Activated CD4-positive, alpha-beta memory T cell treated with anti-CD3 and anti-CD28 coated beads, Interleukin-2, amount 10 ng/mL, durations not matched to agents 7 days and 5 days (primary cell): ENCODE results near the gene SHISA9. TPM values are rescaled to one million over a fixed set of nuclear protein-coding genes. Genes with fewer than 3 reads are reported as not detected.

ENCODE experiments used
- CTCF ChIA-PET: fragments of 350-600 bp; sonication (Branson Sonifier 250); formaldehyde crosslinking; loops from one replicate; lab custom pipeline; 2021; ENCODE audit warnings: antibody characterized with exemption, inconsistent platforms; lab: Charles Lee
- POLR2A ChIA-PET: fragments of 350-600 bp; sonication (Branson Sonifier 250); formaldehyde crosslinking; loops from one replicate; lab custom pipeline; 2021; ENCODE audit warnings: antibody characterized with exemption; lab: Charles Lee
- DNase-seq: peaks from one replicate; pipeline ENCODE4 v3.0.0-alpha.2; 2020
- H3K27ac Mint-ChIP-seq: one replicate; pipeline ENCODE4 v1.8.0; 2021; ENCODE audit warnings: mild to moderate bottlenecking, mixed read lengths
- H3K27me3 Mint-ChIP-seq: one replicate; pipeline ENCODE4 v1.8.0; 2021; ENCODE audit warnings: mixed read lengths
- H3K36me3 Mint-ChIP-seq: one replicate; pipeline ENCODE4 v1.8.0; 2021; ENCODE audit warnings: low read depth, mixed read lengths
- H3K4me1 Mint-ChIP-seq: one replicate; pipeline ENCODE4 v1.8.0; 2021; ENCODE audit warnings: mixed read lengths
- H3K4me3 Mint-ChIP-seq: one replicate; pipeline ENCODE4 v1.8.0; 2021; ENCODE audit warnings: mild to moderate bottlenecking, mixed read lengths
- H3K9me3 Mint-ChIP-seq: one replicate; pipeline ENCODE4 v1.8.0; 2021; ENCODE audit warnings: mixed read lengths
- total RNA-seq, 2 experiments: library from RNA; stranded (reverse); gene quantifications; one replicate each; pipeline ENCODE4 v1.2.3, GENCODE V29; 2021

SHISA9 gene
- total RNA-seq, 2 experiments from 2014 or later: 0.08 TPM; not detected in 1

DNA sequence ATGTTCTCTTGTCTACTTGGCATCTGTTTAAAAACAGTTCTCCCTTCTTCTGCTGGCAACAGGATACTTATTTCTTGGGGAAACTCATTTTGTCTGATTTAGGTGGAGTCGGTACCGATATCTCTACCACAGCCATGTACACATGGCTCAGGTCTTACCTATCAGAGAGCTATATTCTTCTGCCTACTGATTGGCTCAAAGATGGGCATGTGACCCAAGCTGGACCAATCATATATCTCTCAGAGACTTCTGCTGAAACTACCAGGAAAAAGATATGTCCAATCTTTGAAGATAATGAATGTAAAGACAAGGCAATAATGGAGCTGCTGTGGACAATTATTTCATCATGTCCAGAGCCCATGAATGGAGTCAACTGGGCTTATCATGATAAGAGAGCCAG is 21.6 kb upstream of the SHISA9 start:
- Mint-ChIP-seq H3K9me3 (no peaks in the 10 kb centered on the region), H3K4me1 (no peaks in the 10 kb centered on the region), H3K27me3 (peaks cover 5% of the 10 kb centered on the region), H3K4me3 (no peak overlapping the region), H3K36me3 (no peaks in the 10 kb centered on the region), H3K27ac (no peak overlapping the region)
- POLR2A ChIA-PET: no interaction called here
- no peak for DNase-seq
- CTCF ChIA-PET: no interaction called here

DNA sequence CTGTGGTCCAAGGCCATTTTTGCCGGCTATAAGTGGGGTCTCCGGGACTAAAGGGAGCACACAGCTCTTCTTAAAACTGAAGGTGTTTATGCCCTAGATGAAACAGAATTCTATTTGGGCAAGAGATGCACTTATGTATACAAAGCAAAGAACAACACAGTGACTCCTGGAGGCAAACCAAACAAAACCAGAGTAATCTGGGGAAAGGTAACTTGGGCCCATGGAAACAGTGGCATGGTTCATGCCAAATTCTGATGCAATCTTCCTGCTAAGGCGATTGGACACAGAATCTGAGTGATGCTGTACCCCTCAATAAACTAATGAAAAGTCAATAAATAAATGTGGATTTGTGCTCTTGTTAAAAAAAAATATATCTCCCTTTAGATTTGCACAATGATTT is 20.2 kb upstream of the SHISA9 start:
- DNase-seq: no peak
- no peak overlapping the region for H3K4me3 Mint-ChIP-seq
- H3K27ac Mint-ChIP-seq: no peak overlapping the region
- no peaks in the 10 kb centered on the region for H3K9me3 Mint-ChIP-seq
- ChIA-PET POLR2A (no interaction called here), CTCF (no interaction called here)
- peaks cover 9% of the 10 kb centered on the region for H3K27me3 Mint-ChIP-seq
- H3K4me1 Mint-ChIP-seq: no peaks in the 10 kb centered on the region
- no peaks in the 10 kb centered on the region for H3K36me3 Mint-ChIP-seq

DNA sequence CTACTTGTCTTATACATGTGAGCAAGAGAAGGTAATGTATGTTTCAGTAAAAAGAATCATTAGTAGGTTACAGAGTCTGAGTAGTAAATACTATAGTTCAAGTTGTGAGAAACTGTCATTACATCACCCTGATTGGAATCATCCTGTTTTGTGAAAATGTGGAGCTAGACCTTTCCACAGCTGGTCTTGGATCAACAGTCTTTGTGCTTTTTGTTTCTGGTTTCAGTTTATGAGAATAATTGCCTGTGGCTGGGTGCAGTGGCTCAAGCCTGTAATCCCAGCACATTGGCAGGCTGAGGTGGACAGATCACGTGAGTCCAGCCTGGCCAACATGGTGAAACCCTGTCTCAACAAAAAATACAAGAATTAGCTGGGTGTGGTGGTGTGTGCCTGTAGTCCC is 19.7 kb upstream of the SHISA9 start:
- POLR2A ChIA-PET: interaction anchor here (0.6 kb wide), 1 partner anchor 801 kb away, joined by 3 read pairs; no protein-coding TSS in a partner anchor

GRCh38 chr16:12885742-12886141 is 15.7 kb upstream of the SHISA9 start:
- Mint-ChIP-seq H3K9me3 (no peaks in the 10 kb centered on the region), H3K27me3 (peaks cover 13% of the 10 kb centered on the region), H3K4me3 (no peak overlapping the region), H3K4me1 (no peaks in the 10 kb centered on the region), H3K27ac (no peak overlapping the region), H3K36me3 (no peaks in the 10 kb centered on the region)
- DNase-seq: no peak
- POLR2A ChIA-PET: no interaction called here
- CTCF ChIA-PET: no interaction called here

More for the DNA sequence above, 19.7 kb upstream of the SHISA9 start:
- Mint-ChIP-seq H3K4me1 (no peaks in the 10 kb centered on the region), H3K27ac (no peak overlapping the region), H3K4me3 (no peak overlapping the region), H3K36me3 (no peaks in the 10 kb centered on the region), H3K9me3 (no peaks in the 10 kb centered on the region), H3K27me3 (peaks cover 9% of the 10 kb centered on the region)
- no peak for DNase-seq
- CTCF ChIA-PET: no interaction called here

DNA sequence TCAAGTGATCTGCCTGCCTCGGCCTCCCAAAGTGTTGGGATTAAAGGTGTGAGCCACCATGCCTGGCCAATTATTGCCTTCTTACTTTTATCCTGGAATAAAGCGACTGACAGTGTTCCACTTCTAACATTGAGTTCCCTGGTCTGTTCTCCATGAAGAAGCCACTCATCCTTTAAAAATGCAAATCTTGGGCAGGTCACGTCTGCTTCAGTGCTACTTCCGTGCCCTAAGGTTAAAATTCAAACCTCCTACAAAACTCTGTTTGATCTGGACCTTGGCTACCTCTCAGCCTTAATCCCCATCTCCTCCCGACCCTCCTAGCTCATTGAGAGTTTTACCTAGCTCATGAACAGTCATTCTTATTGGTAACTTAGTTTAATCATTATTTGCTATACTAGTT is 9.6 kb upstream of the SHISA9 start:
- CTCF ChIA-PET: no interaction called here

GRCh38 chr16:12893050-12893750 is 8.2 kb upstream of the SHISA9 start:
- H3K27me3 Mint-ChIP-seq: peaks cover 13% of the 10 kb centered on the region
- H3K9me3 Mint-ChIP-seq: no peaks in the 10 kb centered on the region
- H3K4me3 Mint-ChIP-seq: no peak overlapping the region
- no peaks in the 10 kb centered on the region for H3K36me3 Mint-ChIP-seq
- ChIA-PET POLR2A (no interaction called here), CTCF (no interaction called here)
- H3K27ac Mint-ChIP-seq: no peak overlapping the region
- no peaks in the 10 kb centered on the region for H3K4me1 Mint-ChIP-seq
- no peak for DNase-seq

More for the DNA sequence above, 9.6 kb upstream of the SHISA9 start:
- Mint-ChIP-seq H3K4me3 (no peak overlapping the region), H3K36me3 (no peaks in the 10 kb centered on the region), H3K27me3 (peaks cover 11% of the 10 kb centered on the region), H3K4me1 (no peaks in the 10 kb centered on the region), H3K27ac (no peak overlapping the region), H3K9me3 (no peaks in the 10 kb centered on the region)
- no peak for DNase-seq
- POLR2A ChIA-PET: no interaction called here

DNA sequence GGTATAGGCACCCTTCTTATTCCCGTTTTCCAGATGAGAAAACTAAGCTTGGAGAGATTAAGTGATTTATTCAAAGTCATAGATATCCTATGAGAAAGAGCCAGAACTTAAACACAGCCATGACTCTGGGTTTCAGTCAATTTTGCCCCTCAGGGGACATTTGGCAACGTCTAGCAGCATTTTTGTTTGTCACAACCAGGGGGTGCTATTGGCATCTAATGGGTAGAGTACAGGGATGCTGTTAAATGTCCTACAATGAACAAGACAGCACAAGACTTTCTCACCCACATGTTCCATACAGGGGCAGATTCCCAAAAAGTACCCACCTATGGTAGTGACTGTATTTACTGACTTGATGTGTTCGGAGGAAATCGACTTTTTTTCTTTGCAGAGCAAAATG is 4.8 kb upstream of the SHISA9 start:
- H3K27ac Mint-ChIP-seq: no peak overlapping the region
- H3K4me3 Mint-ChIP-seq: no peak overlapping the region
- no peak for DNase-seq
- no peaks in the 10 kb centered on the region for H3K4me1 Mint-ChIP-seq
- POLR2A ChIA-PET: no interaction called here
- no peaks in the 10 kb centered on the region for H3K9me3 Mint-ChIP-seq
- CTCF ChIA-PET: no interaction called here
- peaks cover 39% of the 10 kb centered on the region for H3K27me3 Mint-ChIP-seq
- no peaks in the 10 kb centered on the region for H3K36me3 Mint-ChIP-seq

GRCh38 chr16:12898551-12898950 is 2.8 kb upstream of the SHISA9 start:
- no peak for DNase-seq
- Mint-ChIP-seq H3K27ac (no peak overlapping the region), H3K9me3 (no peaks in the 10 kb centered on the region), H3K36me3 (no peaks in the 10 kb centered on the region), H3K4me3 (no peak overlapping the region), H3K27me3 (peaks cover 52% of the 10 kb centered on the region), H3K4me1 (peaks cover 6% of the 10 kb centered on the region)
- ChIA-PET CTCF (no interaction called here), POLR2A (no interaction called here)

- ChIA-PET POLR2A (no interaction called here), CTCF (no interaction called here)
- Mint-ChIP-seq H3K9me3 (no peaks in the 10 kb centered on the region), H3K27ac (no peak overlapping the region), H3K4me1 (peaks cover 7% of the 10 kb centered on the region), H3K27me3 (peaks cover 61% of the 10 kb centered on the region), H3K36me3 (no peaks in the 10 kb centered on the region), H3K4me3 (no peak overlapping the region)
- DNase-seq: no peak
Observed at GRCh38 chr16:12899529-12900143, 1.8 kb upstream of the SHISA9 start.

DNA sequence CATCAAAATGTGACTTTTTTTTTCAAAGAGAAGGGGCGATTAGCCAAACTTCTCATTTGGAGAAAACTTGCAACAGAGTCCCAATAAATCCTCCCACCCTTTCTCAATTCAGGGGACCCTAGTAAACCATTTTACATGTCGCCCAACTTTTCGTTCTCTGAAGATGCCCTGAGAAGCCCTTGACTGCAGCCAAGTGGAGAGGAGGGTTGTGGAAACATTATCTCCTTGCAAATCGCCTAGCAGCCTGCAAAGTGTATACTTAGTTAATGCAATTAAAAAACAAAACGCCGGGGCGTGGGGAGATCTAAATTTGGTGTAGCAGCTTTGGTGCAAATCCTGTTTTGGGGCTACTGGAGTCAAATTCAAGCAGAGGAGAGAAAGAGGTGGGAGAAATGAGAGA is 1.2 kb upstream of the SHISA9 start:
- H3K36me3 Mint-ChIP-seq: no peaks in the 10 kb centered on the region
- H3K4me1 Mint-ChIP-seq: peaks cover 7% of the 10 kb centered on the region
- H3K27me3 Mint-ChIP-seq: peaks cover 64% of the 10 kb centered on the region
- ChIA-PET CTCF (no interaction called here), POLR2A (no interaction called here)
- H3K27ac Mint-ChIP-seq: no peak overlapping the region
- no peak for DNase-seq
- no peak overlapping the region for H3K4me3 Mint-ChIP-seq
- H3K9me3 Mint-ChIP-seq: no peaks in the 10 kb centered on the region

DNA sequence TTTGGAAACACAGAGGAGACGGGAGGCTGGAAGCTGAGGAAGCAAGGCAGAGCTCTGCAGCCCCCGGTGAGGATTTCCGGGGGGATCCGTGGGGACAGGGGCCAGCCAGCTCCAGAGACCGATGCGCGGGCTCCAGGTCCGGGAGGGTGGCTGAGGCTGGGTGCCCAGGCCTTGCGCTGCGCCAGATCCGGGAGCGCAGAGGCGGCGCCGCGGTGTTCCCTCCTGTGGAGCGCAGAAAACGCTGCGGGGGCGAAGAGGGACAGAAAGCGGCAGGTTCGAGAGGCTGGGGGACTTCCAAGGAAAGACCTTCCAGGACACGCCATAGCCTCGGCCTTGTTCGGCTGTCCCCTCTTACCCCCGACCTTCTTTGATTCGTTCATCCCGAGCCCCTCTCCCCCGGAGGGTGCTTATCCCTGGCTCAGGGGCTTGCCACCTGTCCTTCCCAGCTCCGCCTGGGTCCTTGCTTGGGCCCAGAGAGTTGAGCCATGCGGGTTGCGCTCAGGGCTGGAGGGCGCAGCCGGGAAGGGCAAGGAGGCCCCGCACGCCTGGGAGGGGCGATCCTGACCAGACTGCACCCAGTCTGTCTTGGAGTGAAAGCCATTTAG is 697 bp upstream of the SHISA9 start:
- Mint-ChIP-seq H3K36me3 (no peaks in the 10 kb centered on the region), H3K27me3 (peaks cover 67% of the 10 kb centered on the region), H3K4me3 (no peak overlapping the region), H3K9me3 (no peaks in the 10 kb centered on the region), H3K27ac (no peak overlapping the region), H3K4me1 (peaks cover 7% of the 10 kb centered on the region)
- no peak for DNase-seq
- ChIA-PET POLR2A (no interaction called here), CTCF (no interaction called here)

DNA sequence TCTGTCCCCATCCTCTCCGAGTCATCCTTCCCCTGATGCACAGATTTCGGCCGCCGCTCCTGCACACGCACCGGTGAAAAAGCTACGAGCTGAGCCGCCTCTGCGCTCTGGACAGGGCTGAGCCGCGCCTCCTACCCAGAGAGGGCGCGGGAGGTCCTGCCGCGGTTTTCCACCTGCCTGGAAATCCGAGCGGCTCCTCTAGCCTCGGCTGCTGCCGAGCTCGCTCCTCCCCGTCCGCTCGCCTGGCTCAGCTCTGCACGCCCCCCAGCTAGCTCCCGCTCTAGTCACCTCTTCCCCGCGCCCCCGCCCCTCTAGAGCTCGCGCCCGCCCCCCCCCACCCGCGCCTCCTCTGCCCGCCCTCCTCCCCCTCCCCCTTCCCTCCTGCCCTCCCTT is 198 bp upstream of the SHISA9 start:
- H3K9me3 Mint-ChIP-seq: no peaks in the 10 kb centered on the region
- no peaks in the 10 kb centered on the region for H3K36me3 Mint-ChIP-seq
- H3K27ac Mint-ChIP-seq: no peak overlapping the region
- no peak for DNase-seq
- peaks cover 7% of the 10 kb centered on the region for H3K4me1 Mint-ChIP-seq
- ChIA-PET CTCF (no interaction called here), POLR2A (no interaction called here)
- no peak overlapping the region for H3K4me3 Mint-ChIP-seq
- peaks cover 68% of the 10 kb centered on the region for H3K27me3 Mint-ChIP-seq

DNA sequence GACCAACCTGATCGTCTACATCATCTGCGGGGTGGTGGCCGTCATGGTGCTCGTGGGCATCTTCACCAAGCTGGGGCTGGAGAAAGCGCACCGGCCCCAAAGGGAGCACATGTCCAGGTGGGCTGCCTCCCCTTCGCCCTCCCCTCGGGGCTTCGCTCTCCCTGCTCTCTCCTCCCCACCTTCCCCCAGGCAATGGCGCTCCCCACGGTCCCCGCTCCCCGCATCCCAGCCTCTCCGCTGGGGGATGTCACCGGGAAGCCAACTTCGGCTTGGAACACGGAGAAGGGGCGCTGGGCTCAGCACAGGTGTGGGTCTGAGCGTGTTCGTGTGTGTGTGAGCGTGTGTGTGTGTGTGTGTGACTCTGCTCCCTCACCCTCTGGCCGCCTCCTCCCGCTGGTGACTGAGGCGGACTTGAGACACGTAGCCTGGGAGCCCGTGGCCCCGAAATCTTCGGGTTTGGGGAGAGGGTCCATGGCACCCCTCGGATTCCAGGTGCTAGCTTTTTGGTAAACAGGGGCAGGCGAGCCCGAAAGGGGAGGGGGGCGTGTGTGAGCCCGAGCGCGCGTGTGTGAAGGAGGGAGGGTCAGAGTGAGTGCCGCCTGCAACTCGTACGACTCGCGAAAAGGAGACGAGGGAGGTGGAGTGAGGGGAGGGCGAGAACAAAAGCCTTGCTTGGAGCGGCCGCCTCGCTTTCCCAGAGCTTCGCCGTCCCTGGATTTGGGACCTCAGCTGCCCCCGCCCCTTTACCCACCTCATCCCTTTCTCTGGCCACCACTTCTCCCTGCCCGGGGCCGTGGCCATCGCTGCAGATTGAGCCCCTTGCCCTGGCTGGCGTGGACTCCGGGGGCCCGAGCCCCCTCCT is 1.3 kb downstream of the SHISA9 start:
- ChIA-PET POLR2A (no interaction called here), CTCF (no interaction called here)
- Mint-ChIP-seq H3K4me3 (no peak overlapping the region), H3K27ac (no peak overlapping the region), H3K36me3 (no peaks in the 10 kb centered on the region), H3K27me3 (peaks cover 62% of the 10 kb centered on the region), H3K4me1 (peaks cover 7% of the 10 kb centered on the region), H3K9me3 (no peaks in the 10 kb centered on the region)
- no peak for DNase-seq
